GM12892 (cell line): Measurements from ENCODE around the gene IBTK.

Experiments
- POLR2A ChIP-seq: IDR thresholded peaks from 2 replicates; pipeline ENCODE4 v1.6.1; 2011; ENCODE audit warnings: low read depth, low read length, control low read depth
- POLR2AphosphoS5 ChIP-seq: IDR thresholded peaks from 2 replicates; pipeline ENCODE4 v1.6.1; 2011; ENCODE audit warnings: low read depth, low read length, control low read depth
- TAF1 ChIP-seq: IDR thresholded peaks from 2 replicates; pipeline ENCODE4 v1.6.1; 2011; ENCODE audit warnings: low read depth, mild to moderate bottlenecking, control low read depth, low read length, borderline replicate concordance

DNA sequence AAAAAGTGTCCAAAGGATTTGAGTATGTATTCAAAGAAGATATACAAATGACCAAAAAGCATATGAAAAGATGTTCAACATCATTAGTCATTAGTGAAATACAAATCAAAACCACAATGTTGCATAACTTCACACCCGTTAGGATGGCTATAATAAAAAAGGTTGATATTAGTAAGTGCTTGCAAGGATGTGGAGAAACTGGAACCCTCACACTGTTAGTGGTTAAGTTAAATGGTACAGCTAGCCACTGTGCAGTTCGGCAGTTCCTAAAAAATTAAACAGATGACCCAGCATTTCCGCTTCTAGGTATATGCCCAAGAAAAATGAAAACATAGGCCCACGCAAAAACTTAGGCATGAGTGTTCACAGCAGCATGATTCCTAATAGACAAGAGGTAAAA, 38.6 kb downstream of the IBTK start:
- TF ChIP-seq TAF1 (no peak), POLR2AphosphoS5 (no peak), POLR2A (no peak)
